ENCODE results near the gene TSPEAR. TPM values are rescaled to one million over a fixed set of nuclear protein-coding genes. Genes with fewer than 3 reads are reported as not detected.
"Not testable (repeated sequence)": the region's sequence is repeated elsewhere in the genome, so short reads cannot be mapped to it uniquely, and the experiment has no call there.

The TSPEAR gene
- total and polyA plus RNA-seq, 7 experiments from 2014 or later, result 0.07 TPM; not detected in 6

DNA sequence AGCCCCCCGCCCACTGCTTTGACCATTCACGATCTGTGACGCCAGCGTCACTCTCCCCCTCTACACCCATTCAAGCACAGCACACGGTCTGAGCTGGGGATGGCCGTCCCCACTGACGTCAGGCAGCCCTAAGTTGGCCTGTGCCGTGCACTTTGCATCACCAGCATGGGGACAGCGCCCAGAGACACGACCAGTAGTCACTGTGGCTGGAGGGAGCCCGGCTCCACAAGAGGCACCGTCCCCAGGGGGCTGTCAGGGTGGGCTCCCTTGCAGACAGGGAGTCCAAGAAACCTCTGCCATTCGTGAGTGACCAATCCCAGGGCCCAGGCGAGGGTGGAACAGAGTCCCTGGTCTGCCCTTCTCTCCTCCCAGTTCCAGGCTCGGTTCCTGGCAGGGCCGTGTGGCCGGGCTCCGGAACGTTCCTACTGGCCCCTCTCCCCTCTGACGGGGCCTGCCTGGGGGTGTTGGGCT, 97.2 kb downstream of the TSPEAR start:
- Mint-ChIP-seq H3K4me1 (peaks cover 17 to 54% (median 42%) of the 10 kb centered on the region in 7 donors), H3K36me3 (peaks cover 3 to 22% (median 11%) of the 10 kb centered on the region in 5 donors), H3K27me3 (peaks cover 0 to 4% (median 0%) of the 10 kb centered on the region in 5 donors), H3K4me3 (peak overlapping the region in 1 of 10 donors; percentile 27), H3K27ac (peak overlapping the region in 7 of 9 donors; percentile 48 to 81 (median 58)), H3K9me3 (peaks cover 7 to 31% (median 22%) of the 10 kb centered on the region in 11 donors)
- DNase-seq (no peak), ATAC-seq (no peak)
- POLR2A ChIA-PET, result interaction anchor here (1.1 kb wide), 1 partner anchor 96 kb away, joined by 5 read pairs; no protein-coding TSS in a partner anchor
- CTCF ChIA-PET, result no interaction called here
- no peaks in the 10 kb centered on the region for H3K27me3 ChIP-seq (ENCODE audit: control insufficient read depth in 2 of 2, insufficient read depth in 2 of 2, low read length in 2 of 2)
- no peak overlapping the region for H3K4me3 ChIP-seq (ENCODE audit: low read length)
- peaks cover 28 to 36% of the 10 kb centered on the region in 2 donors for H3K4me1 ChIP-seq (ENCODE audit: control insufficient read depth in 2 of 2, insufficient read depth in 2 of 2, low read length in 2 of 2)
- intact Hi-C loops (cut with micrococcal nuclease), result no loop called here
- H3K9me3 ChIP-seq (ENCODE audit: control insufficient read depth in 2 of 3, low read length in 3 of 3), result peaks cover 0 to 18% (median 0%) of the 10 kb centered on the region in 3 experiments
- H3K36me3 ChIP-seq (ENCODE audit: control insufficient read depth in 2 of 3, insufficient read depth in 3 of 3, low read length in 3 of 3), result no peaks in the 10 kb centered on the region
- H3K27ac ChIP-seq (ENCODE audit: low read depth, low read length), result no peak overlapping the region

DNA sequence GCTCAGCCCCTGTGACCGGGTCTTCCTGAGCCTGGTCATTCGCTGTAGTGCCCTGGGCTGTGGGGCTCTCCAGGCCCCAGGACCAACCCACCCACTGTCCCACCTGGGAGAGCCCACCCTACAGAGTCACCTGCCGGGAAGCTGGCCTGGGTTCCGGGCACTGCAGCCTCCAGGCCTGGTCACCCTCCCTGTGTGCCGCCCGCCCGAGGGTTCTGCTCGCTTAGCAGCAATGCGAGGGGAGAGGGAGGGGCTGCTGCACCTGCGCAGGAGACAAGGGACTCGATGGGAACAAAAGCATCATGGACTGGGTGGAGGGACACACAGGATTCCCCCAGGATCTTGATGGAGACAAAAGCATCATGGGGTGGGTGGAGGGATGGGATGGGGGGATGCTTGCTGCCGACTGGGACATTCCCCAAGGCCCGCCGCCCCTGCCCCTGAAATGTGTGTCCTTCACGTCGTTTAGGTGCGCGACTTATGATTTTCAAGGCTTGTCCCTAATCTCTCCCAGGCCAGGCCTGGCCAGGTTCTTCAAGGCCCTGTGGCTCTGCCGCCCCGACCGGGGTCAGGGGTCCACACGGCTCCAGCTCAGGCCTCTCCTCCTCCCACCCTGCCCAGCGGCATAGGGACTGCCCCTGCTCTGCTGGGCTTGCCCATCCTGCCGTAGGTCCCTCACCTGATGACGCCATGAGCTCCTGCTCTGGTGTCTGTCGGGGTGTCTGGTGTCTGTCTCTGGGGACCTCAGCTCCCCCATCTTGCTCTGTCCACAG, 97.8 kb downstream of the TSPEAR start:
- Histone ChIP-seq H3K9me3 (ENCODE audit: control insufficient read depth in 2 of 3, low read length in 3 of 3) (peaks cover 0 to 19% (median 0%) of the 10 kb centered on the region in 3 experiments), H3K27me3 (ENCODE audit: control insufficient read depth in 2 of 2, insufficient read depth in 2 of 2, low read length in 2 of 2) (no peaks in the 10 kb centered on the region), H3K4me1 (ENCODE audit: control insufficient read depth in 2 of 2, insufficient read depth in 2 of 2, low read length in 2 of 2) (peaks cover 22 to 30% of the 10 kb centered on the region in 2 donors), H3K36me3 (ENCODE audit: control insufficient read depth in 2 of 3, insufficient read depth in 3 of 3, low read length in 3 of 3) (no peaks in the 10 kb centered on the region), H3K4me3 (ENCODE audit: low read length) (no peak overlapping the region), H3K27ac (ENCODE audit: low read depth, low read length) (no peak overlapping the region)
- peaks cover 8 to 31% (median 19%) of the 10 kb centered on the region in 11 donors for H3K9me3 Mint-ChIP-seq
- H3K27ac Mint-ChIP-seq, result peak overlapping the region in 1 of 9 donors; percentile 67
- peaks cover 8 to 15% (median 12%) of the 10 kb centered on the region in 5 donors for H3K36me3 Mint-ChIP-seq
- peaks cover 11 to 48% (median 36%) of the 10 kb centered on the region in 7 donors for H3K4me1 Mint-ChIP-seq
- POLR2A ChIA-PET, result no interaction called here
- no peak overlapping the region for H3K4me3 Mint-ChIP-seq
- H3K27me3 Mint-ChIP-seq, result peaks cover 0 to 4% (median 0%) of the 10 kb centered on the region in 5 donors
- ATAC-seq (no peak), DNase-seq (no peak)
- intact Hi-C loops (cut with micrococcal nuclease), result no loop called here
- CTCF ChIA-PET, result no interaction called here

DNA sequence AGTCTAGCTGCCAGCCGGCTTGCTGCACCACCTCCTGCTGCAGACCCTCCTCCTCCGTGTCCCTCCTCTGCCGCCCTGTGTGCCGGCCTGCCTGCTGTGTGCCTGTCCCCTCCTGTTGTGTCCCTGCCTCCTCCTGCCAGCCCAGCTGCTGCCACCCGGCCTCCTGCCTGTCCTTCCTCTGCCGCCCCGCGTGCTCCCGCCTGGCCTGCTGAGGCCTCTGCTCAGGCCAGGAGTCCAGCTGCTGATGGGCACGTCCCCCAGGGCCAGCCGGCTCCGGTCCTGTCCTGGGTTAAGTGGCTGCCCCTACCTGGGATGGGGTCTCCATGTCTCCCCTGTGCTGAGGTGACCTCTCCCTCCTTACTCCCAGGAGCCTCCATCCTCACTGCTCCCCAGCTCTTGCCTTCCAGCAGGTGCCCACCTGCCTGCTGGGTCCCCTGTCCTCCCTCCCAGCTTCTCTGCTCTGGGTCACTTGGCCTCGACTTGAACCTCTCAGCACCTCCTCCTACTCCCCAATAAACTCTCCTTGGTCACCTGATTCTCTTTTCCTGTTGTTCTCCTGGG, 98.6 kb downstream of the TSPEAR start:
- Histone ChIP-seq H3K27me3 (ENCODE audit: control insufficient read depth in 2 of 2, insufficient read depth in 2 of 2, low read length in 2 of 2) (no peaks in the 10 kb centered on the region), H3K27ac (ENCODE audit: low read depth, low read length) (no peak overlapping the region), H3K4me3 (ENCODE audit: low read length) (no peak overlapping the region), H3K9me3 (ENCODE audit: control insufficient read depth in 2 of 3, low read length in 3 of 3) (peaks cover 0 to 19% (median 0%) of the 10 kb centered on the region in 3 experiments), H3K4me1 (ENCODE audit: control insufficient read depth in 2 of 2, insufficient read depth in 2 of 2, low read length in 2 of 2) (peaks cover 13 to 22% of the 10 kb centered on the region in 2 donors), H3K36me3 (ENCODE audit: control insufficient read depth in 2 of 3, insufficient read depth in 3 of 3, low read length in 3 of 3) (no peaks in the 10 kb centered on the region)
- DNase-seq (no peak), ATAC-seq (no peak)
- Mint-ChIP-seq H3K27me3 (peaks cover 0 to 5% (median 0%) of the 10 kb centered on the region in 5 donors), H3K36me3 (peaks cover 8 to 14% (median 9%) of the 10 kb centered on the region in 5 donors), H3K4me3 (peak overlapping the region in 1 of 10 donors; percentile 41), H3K4me1 (peaks cover 5 to 40% (median 28%) of the 10 kb centered on the region in 7 donors), H3K9me3 (peaks cover 8 to 31% (median 18%) of the 10 kb centered on the region in 11 donors), H3K27ac (peak overlapping the region in 1 of 9 donors; percentile 47)
- intact Hi-C loops (cut with micrococcal nuclease), result no loop called here
- ChIA-PET CTCF (no interaction called here), POLR2A (no interaction called here)

DNA sequence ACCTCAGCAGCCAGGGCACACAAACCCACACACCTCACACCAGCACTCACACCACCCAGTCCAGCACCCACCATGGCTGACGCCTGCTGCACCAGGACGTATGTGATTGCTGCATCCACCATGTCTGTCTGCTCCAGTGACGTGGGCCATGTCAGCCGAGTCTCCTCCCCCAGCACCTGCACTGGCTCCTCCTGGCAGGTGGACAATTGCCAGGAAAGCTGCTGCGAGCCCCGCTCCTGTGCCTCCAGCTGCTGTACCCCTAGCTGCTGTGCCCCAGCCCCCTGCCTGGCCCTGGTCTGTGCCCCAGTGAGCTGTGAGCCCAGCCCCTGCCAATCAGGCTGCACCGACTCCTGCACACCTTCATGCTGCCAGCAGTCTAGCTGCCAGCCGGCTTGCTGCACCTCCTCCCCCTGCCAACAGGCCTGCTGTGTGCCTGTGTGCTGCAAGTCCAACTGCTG, 99.3 kb downstream of the TSPEAR start, which contains the start of gene KRTAP10-8:
Gene KRTAP10-8, plus strand, starts transcription at position 51 of the 458 bp plus-strand sequence. Its CDS starts 22 bp downstream, at position 73.
- peaks cover 0 to 9% (median 0%) of the 10 kb centered on the region in 5 donors for H3K27me3 Mint-ChIP-seq
- H3K27ac ChIP-seq (ENCODE audit: low read depth, low read length), result no peak within 1 kb of the TSS
- H3K9me3 ChIP-seq (ENCODE audit: control insufficient read depth in 2 of 3, low read length in 3 of 3), result peaks cover 0 to 19% (median 0%) of the 10 kb centered on the region in 3 experiments
- H3K27ac Mint-ChIP-seq, result peak within 1 kb of the TSS in 1 of 9 donors; percentile 47
- peaks cover 8 to 34% (median 18%) of the 10 kb centered on the region in 11 donors for H3K9me3 Mint-ChIP-seq
- H3K27me3 ChIP-seq (ENCODE audit: control insufficient read depth in 2 of 2, insufficient read depth in 2 of 2, low read length in 2 of 2), result no peaks in the 10 kb centered on the region
- DNase-seq (no peak), ATAC-seq (no peak)
- POLR2A ChIA-PET, result no interaction called here
- peaks cover 5 to 33% (median 23%) of the 10 kb centered on the region in 7 donors for H3K4me1 Mint-ChIP-seq
- no peak within 1 kb of the TSS for H3K4me3 ChIP-seq (ENCODE audit: low read length)
- CTCF ChIA-PET, result no interaction called here
- peaks cover 7 to 15% of the 10 kb centered on the region in 2 donors for H3K4me1 ChIP-seq (ENCODE audit: control insufficient read depth in 2 of 2, insufficient read depth in 2 of 2, low read length in 2 of 2)
- intact Hi-C loops (cut with micrococcal nuclease), result no loop called here
- no peaks in the 10 kb centered on the region for H3K36me3 ChIP-seq (ENCODE audit: control insufficient read depth in 2 of 3, insufficient read depth in 3 of 3, low read length in 3 of 3)
- H3K36me3 Mint-ChIP-seq, result peaks cover 8 to 14% (median 9%) of the 10 kb centered on the region in 5 donors
- peak within 1 kb of the TSS in 1 of 10 donors; percentile 41 for H3K4me3 Mint-ChIP-seq

DNA sequence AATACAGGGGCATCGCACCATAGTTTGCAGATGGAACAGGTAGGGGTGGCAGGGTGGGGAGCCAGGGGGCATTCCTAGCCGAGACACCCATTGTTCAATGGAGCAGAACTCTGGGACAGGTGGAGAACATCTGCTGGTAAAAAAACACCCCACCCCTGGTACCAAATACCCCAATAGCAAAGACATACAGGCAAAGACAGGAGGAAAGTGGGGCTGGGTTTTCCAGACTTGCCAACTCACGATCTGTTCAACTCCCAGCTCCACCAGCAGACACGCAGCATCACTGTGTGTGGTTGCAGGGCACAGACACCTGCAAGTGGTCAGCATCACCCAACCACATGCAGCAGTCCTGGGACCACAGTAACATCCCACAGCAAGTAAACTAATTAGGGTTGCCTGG, 99.8 kb downstream of the TSPEAR start:
- H3K9me3 ChIP-seq (ENCODE audit: control insufficient read depth in 2 of 3, low read length in 3 of 3), result peaks cover 0 to 19% (median 0%) of the 10 kb centered on the region in 3 experiments
- H3K27me3 ChIP-seq (ENCODE audit: control insufficient read depth in 2 of 2, insufficient read depth in 2 of 2, low read length in 2 of 2), result no peaks in the 10 kb centered on the region
- H3K4me3 ChIP-seq (ENCODE audit: low read length), result no peak overlapping the region
- Mint-ChIP-seq H3K27me3 (peaks cover 0 to 11% (median 2%) of the 10 kb centered on the region in 5 donors), H3K27ac (peak overlapping the region in 1 of 9 donors; percentile 47), H3K9me3 (peaks cover 8 to 34% (median 18%) of the 10 kb centered on the region in 11 donors), H3K36me3 (peaks cover 8 to 14% (median 9%) of the 10 kb centered on the region in 5 donors), H3K4me1 (peaks cover 5 to 28% (median 18%) of the 10 kb centered on the region in 7 donors), H3K4me3 (no peak overlapping the region)
- no peak overlapping the region for H3K27ac ChIP-seq (ENCODE audit: low read depth, low read length)
- no peak for ATAC-seq
- no peak for DNase-seq
- POLR2A ChIA-PET, result no interaction called here
- no peaks in the 10 kb centered on the region for H3K36me3 ChIP-seq (ENCODE audit: control insufficient read depth in 2 of 3, insufficient read depth in 3 of 3, low read length in 3 of 3)
- intact Hi-C loops (cut with micrococcal nuclease), result no loop called here
- CTCF ChIA-PET, result no interaction called here
- H3K4me1 ChIP-seq (ENCODE audit: control insufficient read depth in 2 of 2, insufficient read depth in 2 of 2, low read length in 2 of 2), result peaks cover 3 to 10% of the 10 kb centered on the region in 2 donors

DNA sequence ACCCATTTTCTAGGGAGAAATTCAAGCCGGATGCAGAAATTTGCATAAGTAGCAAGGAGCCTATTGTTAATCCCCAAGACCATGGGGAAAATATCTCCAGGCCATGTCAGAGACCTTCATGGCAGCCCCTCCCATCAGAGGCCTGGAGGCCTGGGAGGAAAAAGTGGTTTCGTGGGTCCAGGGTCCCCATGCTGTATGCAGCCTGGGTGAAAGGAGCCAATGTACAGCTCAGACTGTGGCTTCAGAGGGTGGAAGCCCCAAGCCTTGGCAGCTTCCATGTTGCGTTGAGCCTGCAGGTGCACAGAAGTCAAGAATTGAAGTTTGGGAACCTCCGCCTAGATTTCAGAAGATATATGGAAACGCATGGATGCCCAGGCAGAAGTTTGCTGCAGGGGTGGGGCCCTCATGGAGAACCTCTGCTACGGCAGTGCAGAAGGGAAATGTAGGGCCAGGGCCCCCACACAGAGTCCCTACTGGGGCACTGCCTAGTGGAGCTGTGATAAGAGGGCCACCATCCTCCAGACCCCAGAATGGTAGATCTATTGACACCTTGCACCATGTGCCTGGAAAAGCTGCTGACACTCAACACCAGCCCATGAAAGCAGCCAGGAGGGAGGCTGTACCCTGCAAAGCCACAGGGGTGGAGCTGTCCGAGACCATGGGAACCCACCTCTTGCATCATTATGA, 101.1 kb downstream of the TSPEAR start:
- peaks cover 0 to 19% (median 0%) of the 10 kb centered on the region in 3 experiments for H3K9me3 ChIP-seq (ENCODE audit: control insufficient read depth in 2 of 3, low read length in 3 of 3)
- POLR2A ChIA-PET; ATAC-seq; H3K27ac Mint-ChIP-seq; H3K4me3 ChIP-seq (ENCODE audit: low read length); H3K27ac ChIP-seq (ENCODE audit: low read depth, low read length); DNase-seq; H3K27me3 ChIP-seq (ENCODE audit: control insufficient read depth in 2 of 2, insufficient read depth in 2 of 2, low read length in 2 of 2); intact Hi-C loops (cut with micrococcal nuclease); H3K4me3 Mint-ChIP-seq; H3K36me3 ChIP-seq (ENCODE audit: control insufficient read depth in 2 of 3, insufficient read depth in 3 of 3, low read length in 3 of 3); H3K4me1 ChIP-seq (ENCODE audit: control insufficient read depth in 2 of 2, insufficient read depth in 2 of 2, low read length in 2 of 2): not testable (repeated sequence)
- Mint-ChIP-seq H3K27me3 (peaks cover 0 to 20% (median 6%) of the 10 kb centered on the region in 5 donors), H3K9me3 (peaks cover 8 to 39% (median 20%) of the 10 kb centered on the region in 11 donors), H3K36me3 (peaks cover 8 to 14% (median 9%) of the 10 kb centered on the region in 5 donors), H3K4me1 (peaks cover 0 to 17% (median 9%) of the 10 kb centered on the region in 7 donors)
- CTCF ChIA-PET, result interaction anchor here (0.9 kb wide), 1 partner anchor 45 kb away, joined by 3 read pairs; the partner anchor contains the start of gene KRTAP12-4
